Stimulated activated CD4-positive, alpha-beta T cell treated with anti-CD3 and anti-CD28 coated beads, Interleukin-2, amount 100 ng/mL, for 48 hours (primary cell): Measurements from ENCODE around the gene HOMER2.
"Not testable (repeated sequence)": the region's sequence is repeated elsewhere in the genome, so short reads cannot be mapped to it uniquely, and the experiment has no call there.

Experiments used
- DNase-seq, 2 donors: peaks; one replicate each; pipeline ENCODE4 v3.0.0-alpha.2; 2020

HOMER2 gene

GRCh38 chr15:82963471-82964341 is 11.2 kb upstream of the HOMER2 start:
- DNase-seq: no peak

- DNase-seq: no peak
Observed at GRCh38 chr15:82960766-82961165, 8.2 kb upstream of the HOMER2 start.

- no peak for DNase-seq
Observed at GRCh38 chr15:82959423-82959822, 6.9 kb upstream of the HOMER2 start.

GRCh38 chr15:82958638-82959037 is 6.1 kb upstream of the HOMER2 start:
- no peak for DNase-seq

- no peak for DNase-seq
Observed at GRCh38 chr15:82951472-82952157, 905 bp downstream of the HOMER2 start.

GRCh38 chr15:82950746-82951370 is 1.7 kb downstream of the HOMER2 start:
- no peak for DNase-seq

GRCh38 chr15:82950295-82950694 is 2.2 kb downstream of the HOMER2 start:
- DNase-seq: no peak

- no peak for DNase-seq
Observed at GRCh38 chr15:82946155-82946701, 6.3 kb downstream of the HOMER2 start.

- no peak for DNase-seq
Observed at GRCh38 chr15:82945326-82945725, 7.2 kb downstream of the HOMER2 start.

- no peak for DNase-seq
Observed at GRCh38 chr15:82944821-82945220, 7.7 kb downstream of the HOMER2 start.

- no peak for DNase-seq
Observed at GRCh38 chr15:82944056-82944455, 8.5 kb downstream of the HOMER2 start.

GRCh38 chr15:82943176-82943575 is 9.3 kb downstream of the HOMER2 start:
- no peak for DNase-seq

GRCh38 chr15:82942691-82943090 is 9.8 kb downstream of the HOMER2 start:
- DNase-seq: no peak

GRCh38 chr15:82939678-82940077 is 12.8 kb downstream of the HOMER2 start:
- DNase-seq: not testable (repeated sequence)

GRCh38 chr15:82937712-82938058 is 14.8 kb downstream of the HOMER2 start:
- DNase-seq: no peak

- no peak for DNase-seq
Observed at GRCh38 chr15:82936966-82937711, 15.4 kb downstream of the HOMER2 start.

- no peak for DNase-seq
Observed at GRCh38 chr15:82935382-82935781, 17.1 kb downstream of the HOMER2 start.

GRCh38 chr15:82934100-82934880 is 18.2 kb downstream of the HOMER2 start:
- no peak for DNase-seq

- DNase-seq: no peak
Observed at GRCh38 chr15:82933576-82933975, 18.9 kb downstream of the HOMER2 start.

GRCh38 chr15:82931221-82931620 is 21.3 kb downstream of the HOMER2 start:
- no peak for DNase-seq

- DNase-seq: no peak
Observed at GRCh38 chr15:82930461-82930860, 22.1 kb downstream of the HOMER2 start.

- DNase-seq: no peak
Observed at GRCh38 chr15:82928711-82929110, 23.8 kb downstream of the HOMER2 start.
